K562 (cell line): Measurements from ENCODE around the gene TBX1. TPM values are rescaled to one million over a fixed set of nuclear protein-coding genes. Genes with fewer than 3 reads are reported as not detected.

Experiments
- ATAC-seq: fragments of 200-7000 bp; cut with Tn5 transposase; 3 replicates; pipeline ENCODE4 v1.9.1; 2020; ENCODE audit warnings: moderate library complexity
- BruUV-seq: library from RNA; stranded (reverse); fragments of 400-500 nt; replicated peaks from 2 replicates; lab custom pipeline; 2021; lab: Mats Ljungman, UMichigan
- CTCF ChIA-PET: fragments of 300-600 bp; formaldehyde crosslinking; extraction: SDS; loops from one replicate; lab custom pipeline; 2021; ENCODE audit warnings: low intra/inter-chr PET ratio; lab: Yijun Ruan, JAX
- POLR2A ChIA-PET: fragments of 300-600, 350-650 bp; sonication (Branson Sonifier 250); formaldehyde crosslinking; extraction: SDS; loops from one replicate; lab custom pipeline; 2021; ENCODE audit warnings: antibody characterized with exemption, inconsistent platforms; lab: Yijun Ruan, JAX
- DNase-seq, 4 experiments: peaks; one replicate each; pipeline versions ENCODE4 v3.0.0 to v3.0.0-alpha.2; 2011 to 2018; ENCODE audit warnings: low spot score in 3 of 4, mixed read lengths in 3 of 4; ENCODE audit errors: extremely low read depth in 1 of 4
- FAIRE-seq: peaks from 2 replicates; lab custom pipeline; 2011; peaks lifted over from hg19 to GRCh38; lab: Jason Lieb, UNC
- H2AFZ ChIP-seq: 2 replicates; pipeline ENCODE4 v1.6.0; 2011; ENCODE audit warnings: low read depth, low read length, control low read depth, inconsistent platforms
- H3K27ac ChIP-seq: fragments of 200-600 bp; 3 replicates; pipeline ENCODE4 v1.8.0; 2011; ENCODE audit warnings: low read depth, mild to moderate bottlenecking, control low read depth, inconsistent platforms, low read length, moderate library complexity, mixed read lengths; ENCODE audit errors: extremely low read depth
- H3K27me3 ChIP-seq, 2 experiments: fragments of 300-600 bp in 1 of 2; 2 replicates in 1 of 2; 3 replicates in 1 of 2; pipeline versions ENCODE4 v1.6.0 to v1.8.0; 2011; ENCODE audit warnings: inconsistent platforms in 2 of 2, low read length in 2 of 2, mild to moderate bottlenecking in 1 of 2, mixed read lengths in 1 of 2, moderate library complexity in 1 of 2; ENCODE audit not compliant: control insufficient read depth in 2 of 2, insufficient read depth in 2 of 2
- H3K36me3 ChIP-seq: fragments of 300-600 bp; 3 replicates; pipeline ENCODE4 v1.8.0; 2011; ENCODE audit warnings: mild to moderate bottlenecking, low read length, inconsistent platforms; ENCODE audit not compliant: control insufficient read depth, insufficient read depth
- H3K4me1 ChIP-seq, 2 experiments: fragments of 200-600 bp in 1 of 2; replicated peaks in 1 of 2; 2 replicates in 1 of 2; 3 replicates in 1 of 2; pipeline versions ENCODE4 v1.5.1 to v1.8.0; 2011; ENCODE audit warnings: inconsistent platforms in 2 of 2, low read length in 2 of 2, mild to moderate bottlenecking in 1 of 2, mixed read lengths in 1 of 2, moderate library complexity in 1 of 2; ENCODE audit not compliant: control insufficient read depth in 2 of 2, insufficient read depth in 2 of 2
- H3K4me2 ChIP-seq: 2 replicates; pipeline ENCODE4 v1.6.1; 2011; ENCODE audit warnings: low read length, control low read depth, inconsistent platforms, mixed read lengths; ENCODE audit not compliant: insufficient read depth
- H3K4me3 ChIP-seq: fragments of 200-600 bp; sonication (generic), shearing (Covaris generic); 2 replicates; pipeline ENCODE4 v1.5.1; 2016; ENCODE audit warnings: control low read depth, inconsistent platforms
- H3K79me2 ChIP-seq: fragments of 200-600 bp; 3 replicates; pipeline ENCODE4 v1.8.0; 2011; ENCODE audit warnings: low read length, inconsistent platforms; ENCODE audit not compliant: control insufficient read depth, insufficient read depth
- H3K9ac ChIP-seq, 2 experiments: 2 replicates each; pipeline versions ENCODE4 v1.6.0 to v1.6.1; 2011; ENCODE audit warnings: low read depth in 2 of 2, low read length in 2 of 2, control low read depth in 1 of 2, inconsistent platforms in 1 of 2, mild to moderate bottlenecking in 1 of 2, mixed read lengths in 1 of 2; ENCODE audit not compliant: insufficient read depth in 1 of 2
- H3K9me1 ChIP-seq: one replicate; pipeline ENCODE4 v1.6.0; 2011; ENCODE audit warnings: inconsistent platforms, mild to moderate bottlenecking, low read length, moderate library complexity; ENCODE audit not compliant: control insufficient read depth, insufficient read depth
- H3K9me3 ChIP-seq: replicated peaks from 2 replicates; pipeline ENCODE4 v1.5.1; 2011; ENCODE audit warnings: low read depth, low read length, inconsistent platforms; ENCODE audit not compliant: control insufficient read depth, insufficient read depth
- H4K20me1 ChIP-seq: replicated peaks from 2 replicates; pipeline ENCODE4 v1.6.1; 2011; ENCODE audit warnings: low read length, inconsistent platforms, mixed read lengths; ENCODE audit not compliant: control insufficient read depth, insufficient read depth
- E2F4 ChIP-seq: sonication (generic); formaldehyde crosslinking; IDR thresholded peaks from 2 replicates; pipeline ENCODE4 v1.8.0; 2022; ENCODE audit warnings: mild to moderate bottlenecking, low read depth, missing genetic modification reagents
- EGR1 ChIP-seq: fragments of 450-650 bp; conservative IDR thresholded peaks from 2 replicates; pipeline ENCODE4 v1.6.1; 2017; ENCODE audit warnings: mild to moderate bottlenecking
- ESRRB ChIP-seq: fragments of 250-450 bp; sonication (Bioruptor Pico); IDR thresholded peaks from 2 replicates; pipeline ENCODE4 v1.5.0; 2020; ENCODE audit warnings: mild to moderate bottlenecking, moderate library complexity, borderline replicate concordance
- KDM4B ChIP-seq, 2 experiments: fragments of 450-650 bp in 1 of 2; sonication (generic) in 1 of 2; IDR thresholded peaks; 2 replicates each; pipeline ENCODE4 v1.6.1; 2016 to 2017; ENCODE audit warnings: borderline replicate concordance in 2 of 2, antibody characterized with exemption in 1 of 2, low read depth in 1 of 2, mild to moderate bottlenecking in 1 of 2
- MXD1 ChIP-seq: fragments of 250-450 bp; sonication (Bioruptor Pico); IDR thresholded peaks from 2 replicates; pipeline ENCODE4 v1.8.0; 2021; ENCODE audit warnings: borderline replicate concordance, mild to moderate bottlenecking, moderate library complexity; ENCODE audit not compliant: poor library complexity, severe bottlenecking
- NFIC ChIP-seq: fragments of 450-650 bp; IDR thresholded peaks from 2 replicates; pipeline ENCODE4 v1.6.1; 2017; ENCODE audit warnings: mild to moderate bottlenecking, inconsistent platforms
- RB1 ChIP-seq: fragments of 450-650 bp; IDR thresholded peaks from 2 replicates; pipeline ENCODE4 v1.6.1; 2017; ENCODE audit warnings: low read depth, mild to moderate bottlenecking
- RBM14 ChIP-seq: fragments of 200-400 bp; formaldehyde crosslinking; IDR thresholded peaks from 2 replicates; pipeline ENCODE4 v1.6.1; 2018; ENCODE audit warnings: low read depth, mild to moderate bottlenecking, low read length, moderate library complexity, borderline replicate concordance; ENCODE audit not compliant: insufficient read depth
- ZNF274 ChIP-seq: IDR thresholded peaks from 2 replicates; pipeline ENCODE4 v1.6.1; 2011; ENCODE audit warnings: low read depth, mild to moderate bottlenecking, low read length, moderate library complexity, borderline replicate concordance
- WGBS: fragments of 100-300 bp; shearing (Covaris generic); methylation state at CpG from one replicate; pipeline ENCODE4 v1.1.6; 2016; ENCODE audit warnings: low coverage, mixed read lengths; ENCODE audit not compliant: insufficient coverage; ENCODE audit errors: missing lambda C conversion rate; 5-methylcytosine and 5-hydroxymethylcytosine counted together
- in situ Hi-C: fragments of 300-500 bp; cut with MboI; formaldehyde crosslinking; loops from 4 replicates; pipeline ENCODE4 v1.15.0; 2018; ENCODE audit warnings: inconsistent platforms, mixed read lengths
- intact Hi-C: fragments of 100-400 bp; cut with micrococcal nuclease; formaldehyde crosslinking; loops from 2 replicates; pipeline ENCODE4 v1.14.2; 2022
- polyA plus RNA-seq, 8 experiments: library from polyadenylated mRNA; depleted of rRNA in 4 of 8; stranded (reverse) in 5 of 8; unstranded in 3 of 8; fragments of >200 nt; fragmentation: Nextera tagmentation in 2 of 8; fragmentation: Illumina TruSeq in 1 of 8; extraction: Ambion mirVana in 2 of 8; extraction: Trizol in 1 of 8; gene quantifications; 2 replicates each; pipeline versions ENCODE4 v1.2.1 to v1.2.3, GENCODE V29; 2011 to 2014; ENCODE audit warnings: inconsistent platforms in 1 of 8, missing spikeins in 1 of 8
- total RNA-seq, 7 experiments: library from RNA; depleted of rRNA in 6 of 7; stranded (reverse); fragments of >200 nt in 6 of 7; fragmentation: Illumina TruSeq in 2 of 7; extraction: Trizol in 2 of 7; gene quantifications; 2 replicates each; pipeline versions ENCODE4 v1.2.1 to v1.2.3, GENCODE V29; 2011 to 2021; ENCODE audit warnings: low replicate concordance in 1 of 7
- TF ChIP-seq, protein P1 (sequence below), 2 experiments: fragments of 450-650 bp in 1 of 2; sonication (generic) in 1 of 2; formaldehyde crosslinking; conservative IDR thresholded peaks; 2 replicates each; pipeline versions ENCODE4 v1.4.0 to v1.8.1; 2020 to 2022; ENCODE audit warnings: mild to moderate bottlenecking in 1 of 2, missing genetic modification reagents in 1 of 2
- TF ChIP-seq, protein P2 (sequence below): fragments of 250-450 bp; sonication (Bioruptor Pico); IDR thresholded peaks from 2 replicates; pipeline ENCODE4 v1.9.0; 2021; ENCODE audit warnings: mild to moderate bottlenecking, inconsistent platforms
- TF ChIP-seq, protein P3 (sequence below): IDR thresholded peaks from 3 replicates; pipeline ENCODE4 v1.6.1; 2011; ENCODE audit warnings: borderline replicate concordance, mild to moderate bottlenecking; ENCODE audit not compliant: insufficient read length, insufficient read depth

TBX1 gene
- total and polyA plus RNA-seq, 9 of the 15 experiments (the other 6 are each of a cell fraction or from before 2014, with no cell fraction given), result 0.07 to 35.0 (median 3.9) TPM

DNA sequence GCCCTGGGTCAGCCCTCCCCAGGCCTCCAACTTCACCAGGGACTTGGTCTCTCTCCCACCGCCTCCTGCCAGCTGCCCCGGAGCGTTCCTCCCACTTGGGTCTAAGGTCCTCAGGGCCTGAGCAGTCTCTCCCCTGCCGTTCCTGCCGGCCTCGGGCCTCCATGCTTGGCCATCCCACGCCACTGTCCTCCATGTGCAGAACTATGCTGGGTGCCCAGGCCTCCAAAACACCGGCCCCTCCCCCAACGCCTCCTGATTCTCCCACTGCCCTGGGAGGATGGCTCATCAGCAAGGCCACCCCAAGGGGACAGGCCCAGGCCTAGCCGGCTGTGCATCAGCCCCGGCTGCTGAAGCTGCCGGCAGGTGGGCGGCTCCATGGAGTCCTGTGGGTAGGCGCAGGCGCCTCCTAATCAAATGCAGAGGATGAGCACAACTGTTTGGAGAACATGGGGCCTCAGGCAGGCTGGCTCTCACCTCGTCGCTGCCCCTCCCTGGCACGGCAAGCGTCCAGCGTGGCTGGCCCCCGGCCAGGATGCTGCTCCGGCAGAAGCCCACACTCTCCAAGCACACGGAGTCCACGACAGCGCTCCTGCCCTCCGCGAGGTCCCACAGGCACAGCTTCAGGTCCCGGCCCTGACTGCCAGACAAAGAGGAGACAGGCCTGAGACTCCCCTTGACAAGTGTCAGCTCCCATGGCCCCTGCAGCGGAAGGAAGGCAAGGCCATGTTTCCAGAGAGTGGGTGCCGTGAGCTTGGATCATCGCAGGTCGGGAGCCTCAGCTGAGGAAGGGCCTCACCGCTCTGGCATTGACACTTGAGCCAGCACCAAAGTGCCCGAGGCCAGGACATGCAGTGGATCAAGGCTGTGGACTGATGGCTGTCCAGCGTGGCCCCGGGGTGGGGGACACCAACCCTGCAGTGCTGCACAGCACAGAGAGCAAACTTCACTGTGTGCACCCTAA, 51.5 kb downstream of the TBX1 start:
- no peak overlapping the region for H3K27ac ChIP-seq
- no peaks in the 10 kb centered on the region for H3K9me1 ChIP-seq
- no peak for DNase-seq
- peaks cover 22 to 64% of the 10 kb centered on the region in 2 experiments for H3K4me1 ChIP-seq
- no peak overlapping the region for H3K4me3 ChIP-seq
- no peaks in the 10 kb centered on the region for H3K36me3 ChIP-seq
- FAIRE-seq, result no peak
- no peak for ATAC-seq
- CTCF ChIA-PET, result no interaction called here
- BruUV-seq, result no TSS peak
- POLR2A ChIA-PET, result interaction anchor here (0.5 to 5.7 kb wide), 8 partner anchors 12 to 917 kb away, joined by 3 to 43 read pairs (median 4); no protein-coding TSS in a partner anchor
- no peaks in the 10 kb centered on the region for H3K27me3 ChIP-seq
- H3K9ac ChIP-seq, result peak overlapping the region in 1 of 2 experiments; percentile 75; a peak in 2 of 4 replicates
- peaks cover 9% of the 10 kb centered on the region; the same call in 1 of the 2 replicates for H4K20me1 ChIP-seq
- H3K4me2 ChIP-seq, result no peak overlapping the region
- intact Hi-C loops (no loop called here), in situ Hi-C loops (no loop called here)
- no peaks in the 10 kb centered on the region for H3K9me3 ChIP-seq
- WGBS, result 82% methylated on average over 36 of the region's 36 CpGs
- H3K79me2 ChIP-seq, result no peaks in the 10 kb centered on the region
- no peak overlapping the region for H2AFZ ChIP-seq
- TF ChIP-seq ZNF274 (no peak), NFIC (peak; percentile 50; the same call in 1 of the 2 replicates), RB1 (0 out of 2 replicates have a peak, but pooled peaks have one; percentile 40), MXD1 (CRISPR knock-in tag) (peak; percentile 18), RBM14 (0 out of 2 replicates have a peak, but pooled peaks have one; percentile 68), KDM4B (IDR thresholded peaks at IDR 0.05; ENCODE audit: borderline replicate concordance in 2 of 2, low read depth in 1 of 2) (0 out of 4 replicates have a peak, but pooled peaks of 1 of the 2 experiments have one; percentile 8), E2F4 (CRISPR knock-in tag) (no peak), EGR1 (peak; percentile 28), ESRRB (CRISPR knock-in tag) (0 out of 2 replicates have a peak, but pooled peaks have one; percentile 19)
- TF ChIP-seq, protein P1, sequence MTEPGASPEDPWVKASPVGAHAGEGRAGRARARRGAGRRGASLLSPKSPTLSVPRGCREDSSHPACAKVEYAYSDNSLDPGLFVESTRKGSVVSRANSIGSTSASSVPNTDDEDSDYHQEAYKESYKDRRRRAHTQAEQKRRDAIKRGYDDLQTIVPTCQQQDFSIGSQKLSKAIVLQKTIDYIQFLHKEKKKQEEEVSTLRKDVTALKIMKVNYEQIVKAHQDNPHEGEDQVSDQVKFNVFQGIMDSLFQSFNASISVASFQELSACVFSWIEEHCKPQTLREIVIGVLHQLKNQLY (CRISPR knock-in tag; conservative IDR thresholded peaks at IDR 0.05), result 0 out of 4 replicates have a peak, but pooled peaks of 1 of the 2 experiments have one; percentile 57
- TF ChIP-seq, protein P2, sequence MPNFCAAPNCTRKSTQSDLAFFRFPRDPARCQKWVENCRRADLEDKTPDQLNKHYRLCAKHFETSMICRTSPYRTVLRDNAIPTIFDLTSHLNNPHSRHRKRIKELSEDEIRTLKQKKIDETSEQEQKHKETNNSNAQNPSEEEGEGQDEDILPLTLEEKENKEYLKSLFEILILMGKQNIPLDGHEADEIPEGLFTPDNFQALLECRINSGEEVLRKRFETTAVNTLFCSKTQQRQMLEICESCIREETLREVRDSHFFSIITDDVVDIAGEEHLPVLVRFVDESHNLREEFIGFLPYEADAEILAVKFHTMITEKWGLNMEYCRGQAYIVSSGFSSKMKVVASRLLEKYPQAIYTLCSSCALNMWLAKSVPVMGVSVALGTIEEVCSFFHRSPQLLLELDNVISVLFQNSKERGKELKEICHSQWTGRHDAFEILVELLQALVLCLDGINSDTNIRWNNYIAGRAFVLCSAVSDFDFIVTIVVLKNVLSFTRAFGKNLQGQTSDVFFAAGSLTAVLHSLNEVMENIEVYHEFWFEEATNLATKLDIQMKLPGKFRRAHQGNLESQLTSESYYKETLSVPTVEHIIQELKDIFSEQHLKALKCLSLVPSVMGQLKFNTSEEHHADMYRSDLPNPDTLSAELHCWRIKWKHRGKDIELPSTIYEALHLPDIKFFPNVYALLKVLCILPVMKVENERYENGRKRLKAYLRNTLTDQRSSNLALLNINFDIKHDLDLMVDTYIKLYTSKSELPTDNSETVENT, result 0 out of 2 replicates have a peak, but pooled peaks have one; percentile 11
- TF ChIP-seq, protein P3, sequence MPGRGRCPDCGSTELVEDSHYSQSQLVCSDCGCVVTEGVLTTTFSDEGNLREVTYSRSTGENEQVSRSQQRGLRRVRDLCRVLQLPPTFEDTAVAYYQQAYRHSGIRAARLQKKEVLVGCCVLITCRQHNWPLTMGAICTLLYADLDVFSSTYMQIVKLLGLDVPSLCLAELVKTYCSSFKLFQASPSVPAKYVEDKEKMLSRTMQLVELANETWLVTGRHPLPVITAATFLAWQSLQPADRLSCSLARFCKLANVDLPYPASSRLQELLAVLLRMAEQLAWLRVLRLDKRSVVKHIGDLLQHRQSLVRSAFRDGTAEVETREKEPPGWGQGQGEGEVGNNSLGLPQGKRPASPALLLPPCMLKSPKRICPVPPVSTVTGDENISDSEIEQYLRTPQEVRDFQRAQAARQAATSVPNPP, result no peak
